Measurements from ENCODE around the gene MYMX. TPM values are rescaled to one million over a fixed set of nuclear protein-coding genes. Genes with fewer than 3 reads are reported as not detected.

The MYMX gene
- total and polyA plus RNA-seq, 4 donors, result 0.14 TPM; not detected in 3

DNA sequence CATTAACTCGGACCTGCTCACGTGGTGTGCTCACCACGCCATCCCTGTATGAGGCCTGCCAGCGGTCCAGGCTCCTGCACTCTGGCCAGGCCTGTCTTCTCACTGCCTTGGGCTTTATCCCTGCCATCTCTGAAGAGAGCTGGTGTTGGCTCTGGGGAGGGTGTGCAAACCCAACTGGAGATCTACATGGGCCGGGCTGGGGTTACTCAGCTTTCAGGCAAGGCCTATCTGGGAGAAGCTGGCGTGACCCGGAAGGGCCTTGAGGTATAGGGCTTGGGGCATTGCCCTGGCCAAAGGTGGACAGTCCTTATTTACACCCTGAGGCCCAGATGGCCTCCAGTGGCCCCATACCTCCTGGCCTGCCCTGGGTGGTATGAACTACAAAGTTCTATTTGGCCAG is 11.7 kb downstream of the MYMX start (continued):
- TF ChIP-seq, protein P1, sequence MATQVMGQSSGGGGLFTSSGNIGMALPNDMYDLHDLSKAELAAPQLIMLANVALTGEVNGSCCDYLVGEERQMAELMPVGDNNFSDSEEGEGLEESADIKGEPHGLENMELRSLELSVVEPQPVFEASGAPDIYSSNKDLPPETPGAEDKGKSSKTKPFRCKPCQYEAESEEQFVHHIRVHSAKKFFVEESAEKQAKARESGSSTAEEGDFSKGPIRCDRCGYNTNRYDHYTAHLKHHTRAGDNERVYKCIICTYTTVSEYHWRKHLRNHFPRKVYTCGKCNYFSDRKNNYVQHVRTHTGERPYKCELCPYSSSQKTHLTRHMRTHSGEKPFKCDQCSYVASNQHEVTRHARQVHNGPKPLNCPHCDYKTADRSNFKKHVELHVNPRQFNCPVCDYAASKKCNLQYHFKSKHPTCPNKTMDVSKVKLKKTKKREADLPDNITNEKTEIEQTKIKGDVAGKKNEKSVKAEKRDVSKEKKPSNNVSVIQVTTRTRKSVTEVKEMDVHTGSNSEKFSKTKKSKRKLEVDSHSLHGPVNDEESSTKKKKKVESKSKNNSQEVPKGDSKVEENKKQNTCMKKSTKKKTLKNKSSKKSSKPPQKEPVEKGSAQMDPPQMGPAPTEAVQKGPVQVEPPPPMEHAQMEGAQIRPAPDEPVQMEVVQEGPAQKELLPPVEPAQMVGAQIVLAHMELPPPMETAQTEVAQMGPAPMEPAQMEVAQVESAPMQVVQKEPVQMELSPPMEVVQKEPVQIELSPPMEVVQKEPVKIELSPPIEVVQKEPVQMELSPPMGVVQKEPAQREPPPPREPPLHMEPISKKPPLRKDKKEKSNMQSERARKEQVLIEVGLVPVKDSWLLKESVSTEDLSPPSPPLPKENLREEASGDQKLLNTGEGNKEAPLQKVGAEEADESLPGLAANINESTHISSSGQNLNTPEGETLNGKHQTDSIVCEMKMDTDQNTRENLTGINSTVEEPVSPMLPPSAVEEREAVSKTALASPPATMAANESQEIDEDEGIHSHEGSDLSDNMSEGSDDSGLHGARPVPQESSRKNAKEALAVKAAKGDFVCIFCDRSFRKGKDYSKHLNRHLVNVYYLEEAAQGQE (IDR thresholded peaks at IDR 0.05), result no peak
- TF ChIP-seq, protein P2, sequence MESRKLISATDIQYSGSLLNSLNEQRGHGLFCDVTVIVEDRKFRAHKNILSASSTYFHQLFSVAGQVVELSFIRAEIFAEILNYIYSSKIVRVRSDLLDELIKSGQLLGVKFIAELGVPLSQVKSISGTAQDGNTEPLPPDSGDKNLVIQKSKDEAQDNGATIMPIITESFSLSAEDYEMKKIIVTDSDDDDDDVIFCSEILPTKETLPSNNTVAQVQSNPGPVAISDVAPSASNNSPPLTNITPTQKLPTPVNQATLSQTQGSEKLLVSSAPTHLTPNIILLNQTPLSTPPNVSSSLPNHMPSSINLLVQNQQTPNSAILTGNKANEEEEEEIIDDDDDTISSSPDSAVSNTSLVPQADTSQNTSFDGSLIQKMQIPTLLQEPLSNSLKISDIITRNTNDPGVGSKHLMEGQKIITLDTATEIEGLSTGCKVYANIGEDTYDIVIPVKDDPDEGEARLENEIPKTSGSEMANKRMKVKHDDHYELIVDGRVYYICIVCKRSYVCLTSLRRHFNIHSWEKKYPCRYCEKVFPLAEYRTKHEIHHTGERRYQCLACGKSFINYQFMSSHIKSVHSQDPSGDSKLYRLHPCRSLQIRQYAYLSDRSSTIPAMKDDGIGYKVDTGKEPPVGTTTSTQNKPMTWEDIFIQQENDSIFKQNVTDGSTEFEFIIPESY (IDR thresholded peaks at IDR 0.05), result no peak
- peak; percentile 85 for TF ChIP-seq SP1 (IDR thresholded peaks at IDR 0.05)
- peak; percentile 35 for TF ChIP-seq FOXA2 (IDR thresholded peaks at IDR 0.05)
- TF ChIP-seq YY1 (IDR thresholded peaks at IDR 0.05), result no peak

DNA sequence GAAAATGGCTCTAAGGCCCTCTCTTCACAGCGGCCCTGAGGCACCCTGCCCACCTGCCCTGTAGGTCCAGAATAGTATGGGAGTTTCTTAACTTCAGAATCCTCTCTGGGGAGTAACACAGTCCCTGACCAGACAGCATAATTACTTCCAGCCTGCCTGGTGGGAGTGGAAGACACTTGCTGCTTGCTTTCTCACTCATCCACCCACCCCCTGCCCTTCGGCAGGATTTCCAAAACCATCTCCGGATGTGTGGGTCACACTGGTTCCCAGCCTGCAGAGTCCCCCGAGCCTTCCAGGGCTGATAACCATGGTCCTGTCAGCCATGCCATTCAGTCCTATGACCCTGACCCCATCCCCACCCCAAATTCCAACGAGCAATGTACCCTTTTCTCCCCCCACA is 12.1 kb downstream of the MYMX start:
- peak overlapping the region; percentile 69 to 75 for H3K27ac ChIP-seq (ENCODE audit: low read depth in 1 of 2, low read length in 2 of 2)
- H3K27me3 ChIP-seq (ENCODE audit: control insufficient read depth in 4 of 4, insufficient read depth in 4 of 4, low read length in 3 of 4), result no peaks in the 10 kb centered on the region
- no peak overlapping the region for H3K4me3 ChIP-seq (ENCODE audit: low read depth in 1 of 3, low read length in 3 of 3)
- no peak for DNase-seq (ENCODE audit: low spot score)
- H3K4me1 ChIP-seq (ENCODE audit: control insufficient read depth in 4 of 4, insufficient read depth in 4 of 4, low read length in 3 of 4), result peaks cover 43 to 92% (median 81%) of the 10 kb centered on the region in 4 donors
- H3K36me3 ChIP-seq (ENCODE audit: control insufficient read depth in 4 of 4, insufficient read depth in 3 of 4, low read depth in 1 of 4, low read length in 3 of 4), result peaks cover 0 to 4% (median 2%) of the 10 kb centered on the region in 4 donors
- H3K9me3 ChIP-seq (ENCODE audit: control insufficient read depth in 4 of 4, low read length in 3 of 4), result no peaks in the 10 kb centered on the region
- H3K9ac ChIP-seq (ENCODE audit: low read depth in 1 of 2, low read length in 2 of 2), result peak overlapping the region in 1 of 2 donors; percentile 14
- WGBS, result 35% methylated on average over 5 of the region's 5 CpGs
- TF ChIP-seq YY1 (IDR thresholded peaks at IDR 0.05) (no peak), EGR1 (IDR thresholded peaks at IDR 0.05; ENCODE audit: low read depth in 2 of 2) (no peak), NR2F2 (IDR thresholded peaks at IDR 0.05) (peak; percentile 7)

DNA sequence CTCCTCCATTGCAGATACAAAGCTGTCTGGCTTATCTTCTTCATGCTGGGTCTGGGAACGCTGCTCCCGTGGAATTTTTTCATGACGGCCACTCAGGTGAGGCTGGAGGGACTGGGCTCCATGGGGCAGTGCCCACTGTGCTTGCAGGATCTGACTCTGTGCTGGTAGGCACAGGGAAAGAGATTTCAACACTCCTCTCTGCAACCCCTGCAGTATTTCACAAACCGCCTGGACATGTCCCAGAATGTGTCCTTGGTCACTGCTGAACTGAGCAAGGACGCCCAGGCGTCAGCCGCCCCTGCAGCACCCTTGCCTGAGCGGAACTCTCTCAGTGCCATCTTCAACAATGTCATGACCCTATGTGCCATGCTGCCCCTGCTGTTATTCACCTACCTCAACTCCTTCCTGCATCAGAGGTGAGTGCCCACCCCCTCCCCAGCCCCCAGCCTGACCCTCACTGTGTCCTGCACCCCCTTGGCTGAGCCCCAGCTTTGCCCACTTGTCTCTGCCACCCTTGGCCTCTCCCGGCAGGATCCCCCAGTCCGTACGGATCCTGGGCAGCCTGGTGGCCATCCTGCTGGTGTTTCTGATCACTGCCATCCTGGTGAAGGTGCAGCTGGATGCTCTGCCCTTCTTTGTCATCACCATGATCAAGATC is 12.8 kb downstream of the MYMX start:
- Histone ChIP-seq H3K27me3 (ENCODE audit: control insufficient read depth in 4 of 4, insufficient read depth in 4 of 4, low read length in 3 of 4) (no peaks in the 10 kb centered on the region), H3K4me3 (ENCODE audit: low read depth in 1 of 3, low read length in 3 of 3) (no peak overlapping the region), H3K4me1 (ENCODE audit: control insufficient read depth in 4 of 4, insufficient read depth in 4 of 4, low read length in 3 of 4) (peaks cover 42 to 92% (median 81%) of the 10 kb centered on the region in 4 donors), H3K9ac (ENCODE audit: low read depth in 1 of 2, low read length in 2 of 2) (no peak overlapping the region), H3K9me3 (ENCODE audit: control insufficient read depth in 4 of 4, low read length in 3 of 4) (no peaks in the 10 kb centered on the region), H3K27ac (ENCODE audit: low read depth in 1 of 2, low read length in 2 of 2) (peak overlapping the region; percentile 69 to 75), H3K36me3 (ENCODE audit: control insufficient read depth in 4 of 4, insufficient read depth in 3 of 4, low read depth in 1 of 4, low read length in 3 of 4) (peaks cover 0 to 4% (median 2%) of the 10 kb centered on the region in 4 donors)
- DNase-seq (ENCODE audit: low spot score), result no peak
- 49% methylated on average over 11 of the region's 11 CpGs for WGBS
- peak; percentile 89 to 92 for TF ChIP-seq RXRA (IDR thresholded peaks at IDR 0.05)
- TF ChIP-seq, protein P3, sequence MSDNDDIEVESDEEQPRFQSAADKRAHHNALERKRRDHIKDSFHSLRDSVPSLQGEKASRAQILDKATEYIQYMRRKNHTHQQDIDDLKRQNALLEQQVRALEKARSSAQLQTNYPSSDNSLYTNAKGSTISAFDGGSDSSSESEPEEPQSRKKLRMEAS (IDR thresholded peaks at IDR 0.05), result peak; percentile 49
- peak; percentile 26 to 41 for TF ChIP-seq RAD21 (IDR thresholded peaks at IDR 0.05)
- no peak for TF ChIP-seq GABPA (IDR thresholded peaks at IDR 0.05 in 1 of 2, conservative IDR thresholded peaks at IDR 0.05 in 1 of 2)
- peak in 1 of 2 donors; percentile 16 for TF ChIP-seq EGR1 (IDR thresholded peaks at IDR 0.05; ENCODE audit: low read depth in 2 of 2)
- no peak for TF ChIP-seq HNF4G (IDR thresholded peaks at IDR 0.05)
- peak; percentile 75 for TF ChIP-seq YY1 (IDR thresholded peaks at IDR 0.05)
- TF ChIP-seq NR2F2 (IDR thresholded peaks at IDR 0.05), result no peak
- no peak for TF ChIP-seq FOXA1 (IDR thresholded peaks at IDR 0.05)
- peak in 1 of 2 donors; percentile 54 for TF ChIP-seq JUND (IDR thresholded peaks at IDR 0.05)
- TF ChIP-seq, protein P1 (IDR thresholded peaks at IDR 0.05), result peak; percentile 29
- TF ChIP-seq SP1 (IDR thresholded peaks at IDR 0.05), result peak; percentile 76
- TF ChIP-seq, protein P4, sequence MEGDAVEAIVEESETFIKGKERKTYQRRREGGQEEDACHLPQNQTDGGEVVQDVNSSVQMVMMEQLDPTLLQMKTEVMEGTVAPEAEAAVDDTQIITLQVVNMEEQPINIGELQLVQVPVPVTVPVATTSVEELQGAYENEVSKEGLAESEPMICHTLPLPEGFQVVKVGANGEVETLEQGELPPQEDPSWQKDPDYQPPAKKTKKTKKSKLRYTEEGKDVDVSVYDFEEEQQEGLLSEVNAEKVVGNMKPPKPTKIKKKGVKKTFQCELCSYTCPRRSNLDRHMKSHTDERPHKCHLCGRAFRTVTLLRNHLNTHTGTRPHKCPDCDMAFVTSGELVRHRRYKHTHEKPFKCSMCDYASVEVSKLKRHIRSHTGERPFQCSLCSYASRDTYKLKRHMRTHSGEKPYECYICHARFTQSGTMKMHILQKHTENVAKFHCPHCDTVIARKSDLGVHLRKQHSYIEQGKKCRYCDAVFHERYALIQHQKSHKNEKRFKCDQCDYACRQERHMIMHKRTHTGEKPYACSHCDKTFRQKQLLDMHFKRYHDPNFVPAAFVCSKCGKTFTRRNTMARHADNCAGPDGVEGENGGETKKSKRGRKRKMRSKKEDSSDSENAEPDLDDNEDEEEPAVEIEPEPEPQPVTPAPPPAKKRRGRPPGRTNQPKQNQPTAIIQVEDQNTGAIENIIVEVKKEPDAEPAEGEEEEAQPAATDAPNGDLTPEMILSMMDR (IDR thresholded peaks at IDR 0.05; ENCODE audit: low read depth, low read length, missing input control), result no peak
- TF ChIP-seq, protein P2 (IDR thresholded peaks at IDR 0.05), result peak; percentile 42

Data from liver (tissue), 9 donors.